Stimulated activated CD8-positive, alpha-beta memory T cell treated with anti-CD3 and anti-CD28 coated beads, Interleukin-7, amount 100 ng/mL, for 4 hours (primary cell): ENCODE results near the gene FHIT.

ENCODE experiments used
- DNase-seq, 2 donors: peaks; one replicate each; pipeline ENCODE4 v3.0.0-alpha.2; 2020; ENCODE audit warnings: low read depth in 2 of 2

Gene FHIT

DNA sequence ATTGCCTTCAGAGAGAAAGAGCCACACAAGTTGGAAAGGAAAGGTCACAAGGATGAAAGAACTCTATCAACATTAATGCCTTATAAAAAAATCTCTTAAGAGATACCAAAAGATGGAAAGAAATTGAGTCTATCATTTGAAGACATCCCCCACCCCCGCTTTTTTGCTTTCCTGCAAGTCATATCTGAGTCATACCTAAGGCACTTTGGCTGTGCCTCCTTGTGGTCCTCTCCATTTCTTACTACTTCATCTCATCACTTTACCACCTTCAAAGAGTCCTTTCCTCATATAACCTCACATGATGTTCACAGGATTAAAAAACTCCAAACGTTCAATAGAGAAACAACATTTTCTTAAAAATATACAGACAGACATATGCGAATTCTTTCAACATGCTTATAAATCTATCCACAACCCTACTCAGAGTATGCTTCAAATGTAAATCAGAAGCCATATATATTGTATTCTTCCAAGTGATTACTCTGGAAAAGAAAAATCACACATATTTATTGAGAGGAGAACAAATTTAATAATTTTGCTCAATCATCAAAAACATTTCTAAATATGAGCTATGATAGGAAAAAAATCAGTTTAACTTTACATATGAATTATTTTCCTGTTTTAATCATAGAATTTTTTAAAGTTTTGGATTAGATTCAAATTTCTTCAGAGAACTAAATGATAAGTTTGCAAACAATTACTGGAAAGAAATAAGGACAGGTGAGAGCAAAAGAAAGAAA lies 1197.6 kb downstream of the FHIT start:
- peak in 1 of 2 donors; percentile 50 for DNase-seq

DNA sequence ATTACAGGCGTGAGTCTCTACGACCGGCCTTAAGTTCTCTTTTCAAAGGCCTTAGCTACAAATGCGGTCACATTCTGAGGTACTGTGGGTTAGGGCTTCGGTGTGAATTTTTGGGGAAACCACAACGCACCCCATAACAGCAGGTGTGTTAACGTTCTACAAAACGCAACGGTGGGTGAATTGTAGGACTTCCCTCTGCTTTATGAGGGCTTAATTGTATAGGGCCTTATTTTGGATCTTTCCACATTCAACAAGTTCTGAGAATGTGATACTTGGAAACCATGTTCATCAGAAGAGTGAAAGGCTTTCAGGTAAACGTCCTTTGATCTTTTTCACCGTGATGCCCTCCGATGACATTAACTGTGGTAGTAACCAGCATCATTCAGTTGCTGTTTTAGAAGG lies 1202.8 kb downstream of the FHIT start:
- peak in 1 of 2 donors; percentile 21 for DNase-seq

DNA sequence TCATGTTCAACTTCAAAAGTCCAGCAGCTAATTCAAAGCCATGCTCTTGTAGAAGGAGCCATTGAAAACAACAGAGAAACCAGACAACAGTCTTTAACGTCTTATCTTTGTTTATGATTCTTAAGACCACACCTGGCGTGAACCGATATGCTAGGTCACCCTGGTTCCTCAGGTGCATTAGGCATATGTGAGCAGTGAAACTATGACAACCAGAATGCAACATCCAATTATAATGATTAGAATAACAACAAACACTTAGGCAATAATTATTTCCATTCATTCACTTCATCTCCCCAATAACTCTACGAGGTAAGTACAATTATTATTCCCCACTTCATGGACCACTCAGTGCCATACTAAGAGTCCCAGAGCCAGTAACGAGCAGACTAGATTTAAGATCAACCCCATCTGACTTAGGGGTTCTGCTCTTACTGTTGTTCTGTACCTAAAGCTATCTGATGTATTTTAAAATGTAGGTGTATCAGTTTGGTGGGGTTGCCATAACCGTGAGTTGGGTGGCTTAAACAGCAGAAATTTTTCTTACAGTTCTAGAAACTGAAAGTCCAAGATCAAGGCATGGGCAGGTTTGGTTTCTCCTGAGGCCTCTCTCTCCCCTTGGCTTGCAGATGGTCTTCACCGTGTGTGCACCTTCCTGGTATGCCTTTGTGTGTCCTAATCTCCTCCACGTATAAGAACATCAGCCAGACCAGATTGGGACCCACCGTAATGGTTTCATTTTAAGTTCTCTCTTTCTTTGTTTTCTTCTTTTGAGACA lies 1203.6 kb downstream of the FHIT start:
- no peak for DNase-seq

DNA sequence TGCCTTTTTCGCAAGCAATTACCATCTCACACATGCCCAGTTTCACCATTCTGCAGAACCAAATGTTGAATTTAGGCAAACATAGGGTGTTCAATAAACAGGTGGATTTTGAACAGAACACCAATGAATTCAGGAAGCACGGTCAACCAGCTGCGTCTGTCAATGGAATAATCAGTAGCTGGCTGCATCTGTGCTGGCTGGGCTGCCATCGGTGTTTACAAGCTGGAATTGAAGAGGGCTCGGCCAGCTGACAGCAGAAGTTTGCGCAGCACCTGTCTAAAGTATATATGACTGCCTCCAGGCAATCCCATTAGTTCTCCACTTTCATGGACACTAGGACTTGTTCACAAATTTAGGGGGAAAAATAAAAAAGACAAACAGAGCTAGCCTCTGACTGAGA lies 1205.0 kb downstream of the FHIT start:
- DNase-seq, result no peak

DNA sequence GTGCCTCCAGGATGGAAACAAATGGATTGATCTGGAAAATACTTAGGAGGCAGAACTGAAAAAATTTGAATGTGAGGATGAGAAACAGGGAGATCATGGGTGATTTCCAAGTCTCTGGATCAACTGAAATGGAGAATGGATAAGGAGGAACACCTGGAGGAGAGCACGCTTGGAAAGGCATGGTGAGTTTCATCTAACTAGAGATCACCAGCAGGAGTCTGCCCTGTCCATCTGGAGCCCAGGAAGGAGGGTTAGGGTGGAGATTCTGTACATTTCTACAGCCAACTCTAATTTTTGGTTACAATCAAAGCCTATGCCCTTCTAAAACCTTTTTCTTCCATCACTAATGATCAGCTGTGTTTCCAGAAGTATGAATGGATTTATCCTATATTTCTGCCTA lies 1205.6 kb downstream of the FHIT start:
- DNase-seq, result no peak

DNA sequence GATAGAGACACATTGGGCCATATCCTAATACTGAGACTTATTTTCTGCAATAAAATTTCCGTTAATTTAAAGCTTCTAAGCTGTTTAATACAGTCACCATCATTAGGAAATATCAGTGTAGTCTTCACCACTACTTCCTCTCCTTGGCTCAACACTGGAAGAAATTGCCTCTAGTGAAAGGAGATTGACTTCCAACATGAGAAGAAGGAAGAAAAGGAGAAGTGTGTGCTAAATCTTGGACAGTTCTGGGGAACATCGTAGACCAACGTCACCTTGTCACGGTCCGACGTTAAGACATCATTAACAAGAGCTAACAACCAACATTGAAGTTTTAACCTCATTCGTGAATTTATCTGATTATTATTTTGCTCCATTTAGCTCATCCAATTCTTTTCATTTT lies 1214.4 kb downstream of the FHIT start:
- DNase-seq, result no peak

DNA sequence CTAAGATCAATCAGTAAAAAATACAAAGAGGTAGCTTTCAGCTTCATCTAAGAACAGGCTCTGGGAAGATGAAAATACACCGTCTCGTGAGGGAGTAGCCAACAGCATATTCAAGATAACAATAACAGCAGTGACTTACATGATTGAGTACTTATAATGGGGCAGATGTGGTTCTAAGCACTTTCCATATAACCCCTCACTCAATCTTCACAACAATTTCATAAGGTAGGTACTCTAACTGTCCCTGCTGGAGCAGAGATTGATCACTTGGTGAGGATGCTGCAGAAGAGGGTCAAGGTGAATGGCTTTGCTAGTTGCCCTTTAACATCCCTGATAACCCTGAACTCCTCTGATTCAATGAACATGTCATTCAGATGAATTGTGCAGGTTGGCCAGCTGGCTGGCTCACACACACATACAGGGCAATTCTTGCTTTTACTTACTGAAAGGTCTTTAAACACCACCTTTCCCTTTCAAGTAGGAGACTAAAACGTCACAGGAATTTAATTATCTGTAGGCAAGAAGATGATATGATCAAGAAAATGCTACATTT lies 1217.3 kb downstream of the FHIT start:
- no peak for DNase-seq

DNA sequence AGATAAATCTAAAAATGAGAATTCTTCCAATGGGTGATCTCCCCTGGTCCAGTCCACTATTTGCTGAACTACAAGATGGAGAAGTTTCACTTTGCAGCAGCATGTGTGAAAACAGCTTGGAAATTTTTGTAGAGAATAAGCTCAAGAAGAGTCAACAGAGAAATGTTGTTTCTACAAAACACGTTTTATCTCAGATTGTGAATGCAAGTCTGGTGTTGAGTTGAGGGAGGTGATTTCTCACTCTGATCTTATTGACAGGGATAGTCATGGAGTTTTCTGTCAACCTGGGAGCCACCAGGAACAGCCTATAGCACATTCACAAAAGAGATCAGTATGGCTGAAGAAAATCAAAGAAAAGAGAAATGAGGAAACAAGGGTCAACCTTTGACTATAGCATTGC lies 1220.3 kb downstream of the FHIT start:
- DNase-seq, result no peak

DNA sequence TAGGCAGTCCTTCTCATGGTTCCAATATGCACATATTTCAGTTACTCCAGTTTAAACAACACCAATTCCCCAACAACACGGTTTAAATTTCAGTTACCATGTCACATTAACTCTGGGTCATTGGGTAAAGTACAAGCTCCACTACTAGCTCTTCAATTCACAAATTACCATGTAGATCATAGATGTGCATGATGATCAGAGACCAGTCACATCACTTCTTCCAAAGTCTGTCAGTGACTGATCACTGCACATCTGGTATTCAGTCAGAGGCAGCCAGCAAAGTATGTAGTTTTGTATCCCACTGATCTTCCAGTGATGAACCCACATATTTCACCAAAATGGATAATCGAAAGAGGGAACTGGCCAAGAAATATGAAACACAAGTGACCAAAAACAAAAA lies 1223.0 kb downstream of the FHIT start:
- no peak for DNase-seq

DNA sequence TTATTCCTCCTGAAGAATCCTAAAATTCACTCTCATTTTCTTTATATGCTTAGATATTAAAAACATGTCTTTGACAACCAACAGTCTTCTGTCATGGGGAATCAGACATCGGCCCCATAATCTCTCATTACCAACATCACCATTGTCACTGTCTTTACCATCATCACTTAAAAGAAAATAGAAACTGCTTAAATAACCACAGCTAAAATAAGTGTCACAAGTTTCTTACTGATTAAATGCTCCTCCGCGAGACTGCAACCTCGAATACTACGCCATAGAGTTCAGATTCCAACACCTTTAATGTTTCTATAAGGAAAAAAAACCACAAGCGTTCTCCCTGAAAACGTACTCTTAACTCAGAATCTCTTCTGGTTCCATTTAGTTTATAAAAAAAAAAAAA lies 1223.9 kb downstream of the FHIT start:
- no peak for DNase-seq

DNA sequence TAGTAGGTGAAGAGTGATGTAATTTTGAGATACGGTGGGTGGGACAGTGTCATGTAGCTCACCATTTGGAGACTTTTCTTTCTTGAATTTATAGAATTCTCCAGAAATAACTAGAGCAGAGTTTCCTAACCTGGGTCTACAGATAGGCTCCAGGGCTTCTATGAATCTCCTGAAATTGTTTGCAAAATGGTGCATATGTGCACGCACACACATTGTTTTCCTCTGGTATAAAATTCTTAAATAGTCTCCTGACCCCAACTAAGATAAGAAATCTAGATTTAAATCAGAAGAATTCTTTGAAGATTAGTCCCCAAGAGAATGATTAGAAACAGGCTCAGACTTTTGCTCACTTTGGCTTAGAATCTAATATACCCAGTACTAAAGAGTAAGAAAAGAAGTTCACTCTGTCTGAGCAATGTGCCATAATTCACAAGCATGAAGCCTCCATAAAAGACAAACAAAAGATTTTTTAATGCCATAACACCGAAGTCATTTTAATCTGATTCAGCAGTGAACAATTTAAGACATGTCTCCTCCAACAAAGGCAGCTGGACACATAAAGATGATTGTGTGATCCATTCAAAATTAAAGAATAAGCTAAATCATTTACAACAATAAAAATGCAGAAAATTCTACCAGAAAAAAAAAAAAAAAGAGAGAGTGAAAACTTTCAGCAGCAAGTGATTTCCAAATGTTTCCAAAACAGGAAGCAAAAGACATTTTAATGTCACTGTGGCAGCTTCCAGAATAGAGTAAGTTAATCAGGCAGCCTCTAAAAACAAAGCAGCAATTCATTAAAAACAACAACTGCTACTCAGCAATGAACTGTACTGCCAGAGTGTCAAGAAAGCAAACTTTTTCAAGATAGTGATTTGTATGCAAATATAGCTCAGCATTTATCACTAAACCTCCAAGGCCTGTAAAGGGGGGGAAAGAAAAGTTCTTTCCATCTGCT lies 1225.9 kb downstream of the FHIT start:
- no peak for DNase-seq

DNA sequence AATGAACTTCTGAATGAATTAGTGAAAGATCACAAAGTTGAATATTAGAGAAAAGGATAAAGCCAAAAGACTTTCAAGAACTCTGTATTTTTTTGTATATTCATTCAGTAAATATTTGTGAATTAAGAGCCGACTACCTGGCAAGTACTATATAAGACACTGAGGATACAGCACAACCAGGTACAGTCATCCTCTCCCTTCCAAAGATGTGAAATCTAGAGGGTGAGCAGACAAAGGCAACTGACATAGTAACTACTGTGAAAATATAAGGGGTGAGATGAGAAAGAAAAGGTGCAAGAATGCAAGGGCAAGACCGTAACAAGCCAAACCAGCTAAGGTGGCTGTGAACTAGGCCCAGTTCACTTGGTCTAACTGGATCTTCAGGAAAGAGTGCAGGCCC lies 1226.9 kb downstream of the FHIT start:
- DNase-seq, result no peak

DNA sequence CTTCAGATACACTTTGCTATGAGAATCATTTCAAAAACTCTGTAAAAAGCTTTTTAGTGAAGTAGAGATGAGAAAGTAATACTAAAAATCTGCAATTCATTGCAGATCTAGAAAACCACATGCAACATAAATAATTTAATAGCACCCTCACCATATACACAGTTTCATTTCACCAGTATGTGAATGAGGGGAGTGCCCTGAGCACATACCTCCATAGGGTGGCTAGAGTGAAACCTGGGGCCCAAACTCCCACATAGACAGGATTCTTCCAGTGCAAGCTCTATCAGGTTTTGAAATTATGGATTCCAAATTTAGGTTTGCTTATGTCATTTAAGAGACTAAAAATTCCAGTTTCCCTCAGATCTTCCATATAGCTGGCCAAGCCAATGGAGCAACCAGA lies 1228.1 kb downstream of the FHIT start:
- DNase-seq, result no peak

DNA sequence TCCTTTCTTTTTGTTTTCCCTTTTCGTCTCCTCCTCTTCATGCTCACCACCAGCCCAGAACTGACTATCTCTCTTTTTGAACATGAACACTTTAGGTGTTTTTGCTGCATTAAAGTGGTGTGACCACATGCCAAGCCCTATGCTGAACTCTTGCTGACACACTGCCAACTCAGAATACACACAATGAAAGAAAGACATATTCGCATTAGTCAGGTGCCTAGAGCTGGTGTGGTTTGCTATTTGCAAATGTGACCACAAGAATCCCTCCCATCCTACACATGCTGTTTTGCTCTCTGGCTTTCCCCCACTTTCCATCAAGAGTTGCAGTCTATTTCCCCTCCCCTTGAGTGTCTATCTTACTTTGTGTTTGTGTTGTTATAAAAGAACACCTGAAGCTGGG lies 1233.6 kb downstream of the FHIT start:
- peak; percentile 7 to 48 for DNase-seq

DNA sequence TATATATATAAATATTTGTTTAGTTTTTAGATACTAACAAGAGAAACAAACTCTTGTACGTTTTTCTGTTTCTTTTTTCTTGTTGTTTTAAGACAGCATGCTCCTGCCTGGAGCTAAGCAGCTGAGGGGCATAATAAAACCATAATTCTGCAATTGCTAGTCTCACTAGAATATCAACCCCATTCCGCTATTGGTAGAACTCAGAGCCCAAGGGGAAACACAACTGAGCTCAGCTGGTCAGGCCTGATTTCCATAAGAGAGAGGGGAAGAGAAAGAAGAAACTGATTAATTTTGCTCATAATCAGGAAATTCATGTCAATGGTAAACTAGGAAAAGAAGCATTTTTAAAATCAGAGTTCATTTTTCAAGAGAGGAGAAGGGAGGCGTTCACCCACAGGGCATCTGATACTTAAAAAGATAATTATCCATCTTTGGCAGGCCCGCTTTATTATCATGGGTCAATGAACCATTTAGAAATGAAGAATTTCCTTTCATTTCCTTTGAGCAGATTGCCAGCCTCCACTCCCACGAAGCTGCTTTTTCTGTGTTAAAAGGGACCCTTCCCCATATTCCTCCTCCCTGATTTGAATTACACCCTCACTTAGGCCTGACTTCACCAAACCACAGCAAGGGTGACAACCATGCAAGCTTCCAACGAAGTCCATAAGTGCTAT lies 1236.1 kb downstream of the FHIT start:
- no peak for DNase-seq

DNA sequence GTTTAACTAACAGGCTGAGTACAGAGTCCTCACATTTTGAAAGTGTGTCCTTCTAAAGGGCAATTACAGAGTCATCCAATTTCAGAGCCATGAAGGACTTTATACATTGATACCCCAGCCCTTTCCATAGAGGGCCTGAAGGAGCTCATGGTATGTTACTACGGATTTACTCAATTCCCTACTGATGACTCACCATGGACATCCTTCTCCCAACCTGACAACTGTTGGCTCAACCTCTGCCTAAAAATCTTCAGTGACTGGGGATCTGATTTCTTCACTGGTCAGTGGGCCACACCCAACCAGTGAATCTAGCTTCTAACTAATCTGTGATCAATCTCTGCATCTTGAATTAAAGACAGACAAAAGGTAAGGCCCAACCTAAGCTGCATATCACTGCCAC lies 1238.0 kb downstream of the FHIT start:
- DNase-seq, result no peak

DNA sequence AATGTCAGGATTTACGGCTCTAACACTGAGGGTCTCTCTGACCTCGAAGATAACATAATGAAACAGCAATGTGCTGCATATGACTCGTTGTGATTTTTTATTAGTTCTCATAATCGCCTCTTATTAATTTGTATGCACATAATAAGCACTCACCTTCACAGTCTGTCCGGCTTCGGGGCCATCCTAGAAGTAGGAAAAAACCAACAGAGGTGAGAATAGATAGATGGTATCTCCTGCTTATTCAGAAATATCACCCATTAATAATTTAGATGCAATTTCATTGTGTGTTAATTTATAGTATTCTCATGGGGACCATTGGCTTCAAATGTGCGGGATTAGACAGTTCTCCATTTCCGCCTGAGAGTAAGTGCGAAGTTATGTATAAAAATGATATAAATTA lies 1240.0 kb downstream of the FHIT start:
- DNase-seq, result no peak

DNA sequence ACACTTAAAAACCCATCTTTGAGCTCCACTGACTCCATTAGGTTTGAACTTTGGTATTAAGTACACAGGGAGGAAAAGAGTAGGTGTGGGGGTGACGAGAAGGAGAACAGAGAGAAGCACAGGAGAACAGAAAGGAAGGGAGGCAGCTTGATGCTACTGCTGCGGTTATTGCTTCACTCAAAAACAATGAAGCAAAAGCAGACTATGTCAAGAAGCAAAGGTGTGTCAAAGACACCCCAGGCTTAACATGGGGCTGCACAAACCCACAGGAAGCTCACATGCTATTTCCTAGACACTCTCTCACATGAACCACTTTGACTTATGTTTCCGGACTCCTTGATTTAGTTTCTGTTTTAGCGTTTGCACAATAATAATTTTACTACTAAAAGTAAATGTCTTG lies 1240.5 kb downstream of the FHIT start:
- peak; percentile 18 to 36 for DNase-seq

DNA sequence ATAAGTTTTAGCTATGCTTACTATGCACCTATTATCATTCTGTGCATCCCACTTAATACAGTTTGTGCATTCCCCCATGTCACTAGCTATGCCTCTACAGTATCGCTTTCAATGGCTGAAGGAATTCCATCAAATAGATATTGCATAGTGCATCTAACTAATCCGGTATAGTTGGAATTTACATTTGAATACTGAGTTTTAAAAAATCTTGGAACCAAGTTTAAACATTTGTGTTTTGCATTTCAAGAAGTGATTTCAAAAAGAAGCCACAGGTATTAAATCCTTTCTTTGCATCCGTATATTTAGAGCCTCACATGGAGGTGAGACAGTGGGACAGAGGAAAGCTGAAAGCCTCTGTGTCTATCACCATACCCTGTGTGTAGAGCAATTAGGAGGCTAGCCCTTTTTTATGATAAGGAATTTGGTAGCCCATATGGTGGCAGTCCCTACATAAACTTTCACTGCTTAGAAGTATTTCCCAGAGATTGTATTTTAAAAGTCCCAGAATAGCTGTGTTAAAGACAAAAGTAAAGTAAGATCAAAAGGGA lies 1241.2 kb downstream of the FHIT start:
- DNase-seq, result no peak

DNA sequence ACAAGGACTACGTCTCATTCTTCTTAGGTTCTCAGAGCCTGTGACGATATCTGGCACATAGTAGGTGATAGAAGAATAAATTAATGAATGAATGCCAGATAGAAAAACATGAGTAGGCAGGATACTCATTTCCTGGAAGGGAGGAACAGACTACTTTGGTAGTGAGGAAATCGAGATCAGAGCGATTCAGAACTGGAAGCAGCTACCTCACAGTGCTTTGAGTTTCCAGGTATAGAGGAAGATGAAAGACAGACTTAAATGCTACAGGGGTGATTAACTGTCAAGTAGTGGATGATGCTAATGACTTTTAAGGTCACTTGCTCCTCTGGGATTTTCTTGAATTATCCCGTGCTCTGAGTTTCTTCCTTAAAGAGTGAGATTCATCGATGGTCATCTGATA lies 1249.9 kb downstream of the FHIT start:
- no peak for DNase-seq
